Immature natural killer cell (primary cell): Measurements from ENCODE around the gene PLA2G4A. TPM values are rescaled to one million over a fixed set of nuclear protein-coding genes. Genes with fewer than 3 reads are reported as not detected.

Source experiments
- DNase-seq, 3 donors: peaks; one replicate each; pipeline ENCODE4 v3.0.0; 2022; ENCODE audit warnings: mixed read lengths in 1 of 3
- H3K27ac Mint-ChIP-seq, 6 donors: one replicate each; pipeline ENCODE4 v1.8.0; 2020; ENCODE audit warnings: mixed read lengths in 6 of 6, mild to moderate bottlenecking in 5 of 6, inconsistent platforms in 4 of 6, moderate library complexity in 3 of 6
- H3K27me3 Mint-ChIP-seq, 3 donors: one replicate each; pipeline ENCODE4 v1.8.0; 2020 to 2021; ENCODE audit warnings: low read depth in 3 of 3, mild to moderate bottlenecking in 3 of 3, mixed read lengths in 3 of 3, moderate library complexity in 3 of 3, inconsistent platforms in 1 of 3
- H3K36me3 Mint-ChIP-seq, 3 donors: one replicate each; pipeline ENCODE4 v1.8.0; 2020; ENCODE audit warnings: mixed read lengths in 3 of 3, inconsistent platforms in 2 of 3, mild to moderate bottlenecking in 2 of 3
- H3K4me1 Mint-ChIP-seq, 2 donors: one replicate each; pipeline ENCODE4 v1.8.0; 2020; ENCODE audit warnings: inconsistent platforms in 2 of 2, mild to moderate bottlenecking in 2 of 2, mixed read lengths in 2 of 2, moderate library complexity in 1 of 2
- H3K4me3 Mint-ChIP-seq, 5 donors: one replicate each; pipeline ENCODE4 v1.8.0; 2020; ENCODE audit warnings: mild to moderate bottlenecking in 5 of 5, mixed read lengths in 5 of 5, inconsistent platforms in 3 of 5, moderate library complexity in 3 of 5
- H3K9me3 Mint-ChIP-seq, 6 donors: one replicate each; pipeline ENCODE4 v1.8.0; 2020; ENCODE audit warnings: mild to moderate bottlenecking in 6 of 6, mixed read lengths in 6 of 6, inconsistent platforms in 4 of 6, moderate library complexity in 3 of 6
- polyA plus RNA-seq, 3 donors: library from polyadenylated mRNA; unstranded; fragments of 300-500 nt; fragmentation: Illumina TruSeq; gene quantifications; one replicate each; pipeline ENCODE4 v1.2.3, GENCODE V29; 2021

PLA2G4A gene
- polyA plus RNA-seq, 3 donors from 2014 or later, result not detected

GRCh38 chr1:186925881-186926669 lies 97.3 kb downstream of the PLA2G4A start:
- DNase-seq, result no peak
- H3K9me3 Mint-ChIP-seq, result peaks cover 0 to 9% (median 2%) of the 10 kb centered on the region in 6 donors
- no peak overlapping the region for H3K4me3 Mint-ChIP-seq
- H3K27ac Mint-ChIP-seq, result no peak overlapping the region
- peaks cover 0 to 9% of the 10 kb centered on the region in 2 donors for H3K4me1 Mint-ChIP-seq
- H3K27me3 Mint-ChIP-seq, result peaks cover 0 to 2% (median 0%) of the 10 kb centered on the region in 3 donors
- H3K36me3 Mint-ChIP-seq, result no peaks in the 10 kb centered on the region

GRCh38 chr1:186927884-186928283 lies 99.1 kb downstream of the PLA2G4A start:
- Mint-ChIP-seq H3K4me3 (no peak overlapping the region), H3K4me1 (no peaks in the 10 kb centered on the region), H3K27ac (no peak overlapping the region), H3K27me3 (peaks cover 0 to 2% (median 0%) of the 10 kb centered on the region in 3 donors), H3K36me3 (no peaks in the 10 kb centered on the region), H3K9me3 (peaks cover 0 to 9% (median 2%) of the 10 kb centered on the region in 6 donors)
- DNase-seq, result no peak

- no peak for DNase-seq
- Mint-ChIP-seq H3K4me3 (no peak overlapping the region), H3K9me3 (peaks cover 0 to 8% (median 1%) of the 10 kb centered on the region in 6 donors), H3K36me3 (no peaks in the 10 kb centered on the region), H3K4me1 (no peaks in the 10 kb centered on the region), H3K27ac (no peak overlapping the region), H3K27me3 (peaks cover 0 to under 1% (median 0%) of the 10 kb centered on the region in 3 donors)
These were observed 101.5 kb downstream of the PLA2G4A start for GRCh38 chr1:186930238-186930637.

GRCh38 chr1:186937016-186937670 lies 108.4 kb downstream of the PLA2G4A start:
- H3K4me3 Mint-ChIP-seq, result no peak overlapping the region
- H3K9me3 Mint-ChIP-seq, result peaks cover 0 to 20% (median under 1%) of the 10 kb centered on the region in 6 donors
- no peaks in the 10 kb centered on the region for H3K27me3 Mint-ChIP-seq
- no peak overlapping the region for H3K27ac Mint-ChIP-seq
- no peak for DNase-seq
- H3K36me3 Mint-ChIP-seq, result no peaks in the 10 kb centered on the region
- H3K4me1 Mint-ChIP-seq, result no peaks in the 10 kb centered on the region

- no peaks in the 10 kb centered on the region for H3K36me3 Mint-ChIP-seq
- H3K9me3 Mint-ChIP-seq, result peaks cover 0 to 16% (median 1%) of the 10 kb centered on the region in 6 donors
- no peak for DNase-seq
- H3K27ac Mint-ChIP-seq, result no peak overlapping the region
- no peak overlapping the region for H3K4me3 Mint-ChIP-seq
- H3K27me3 Mint-ChIP-seq, result no peaks in the 10 kb centered on the region
- H3K4me1 Mint-ChIP-seq, result no peaks in the 10 kb centered on the region
These were observed 115.3 kb downstream of the PLA2G4A start for GRCh38 chr1:186943891-186944686.

DNA sequence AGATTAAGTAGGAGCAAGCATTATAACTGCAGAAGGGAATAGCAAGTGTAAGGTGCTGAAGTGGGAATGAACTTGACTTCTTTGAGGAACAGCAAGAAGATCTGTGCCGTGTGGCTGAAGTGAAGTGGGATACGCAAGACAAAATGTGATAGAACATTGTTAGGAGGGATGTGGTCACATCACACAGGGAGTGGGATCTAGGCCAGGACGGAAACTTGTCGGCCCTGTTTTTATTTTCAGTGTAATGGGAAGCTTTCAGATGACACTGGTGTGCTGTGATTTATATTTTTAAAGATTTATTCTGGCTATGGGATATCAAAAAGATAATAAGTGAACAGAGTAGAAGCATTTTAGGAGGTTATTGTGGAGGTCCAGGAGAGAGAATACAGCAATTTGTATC lies 116.4 kb downstream of the PLA2G4A start:
- H3K9me3 Mint-ChIP-seq, result peaks cover 0 to 16% (median 1%) of the 10 kb centered on the region in 6 donors
- H3K36me3 Mint-ChIP-seq, result no peaks in the 10 kb centered on the region
- H3K27me3 Mint-ChIP-seq, result no peaks in the 10 kb centered on the region
- no peak overlapping the region for H3K4me3 Mint-ChIP-seq
- DNase-seq, result no peak
- no peak overlapping the region for H3K27ac Mint-ChIP-seq
- no peaks in the 10 kb centered on the region for H3K4me1 Mint-ChIP-seq

GRCh38 chr1:186948535-186948934 lies 119.8 kb downstream of the PLA2G4A start:
- no peak overlapping the region for H3K4me3 Mint-ChIP-seq
- H3K36me3 Mint-ChIP-seq, result no peaks in the 10 kb centered on the region
- no peak overlapping the region for H3K27ac Mint-ChIP-seq
- H3K27me3 Mint-ChIP-seq, result no peaks in the 10 kb centered on the region
- H3K9me3 Mint-ChIP-seq, result peaks cover 0 to 6% (median 1%) of the 10 kb centered on the region in 6 donors
- DNase-seq, result no peak
- no peaks in the 10 kb centered on the region for H3K4me1 Mint-ChIP-seq

DNA sequence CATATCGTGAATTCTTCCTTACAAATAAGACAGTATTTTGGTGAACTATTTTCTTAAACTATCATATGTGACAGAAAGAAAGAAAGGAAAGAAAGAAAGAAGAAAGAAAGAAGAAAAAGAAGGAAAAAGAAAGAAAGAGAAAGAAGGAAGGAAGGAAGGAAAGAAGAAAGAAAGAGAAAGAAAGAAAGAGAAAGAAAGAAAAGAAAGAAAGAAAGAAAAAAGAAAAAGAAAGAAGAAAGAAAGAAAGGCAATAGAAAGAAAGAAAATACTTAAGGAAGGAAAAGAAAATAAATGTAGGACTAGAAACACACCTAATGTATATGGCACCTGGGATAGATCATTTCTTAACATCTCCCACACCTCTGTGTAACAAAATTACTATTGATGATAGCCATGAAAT lies 120.4 kb downstream of the PLA2G4A start:
- H3K9me3 Mint-ChIP-seq, result peaks cover 0 to 6% (median 0%) of the 10 kb centered on the region in 6 donors
- H3K27me3 Mint-ChIP-seq, result no peaks in the 10 kb centered on the region
- H3K4me1 Mint-ChIP-seq, result no peaks in the 10 kb centered on the region
- H3K4me3 Mint-ChIP-seq, result no peak overlapping the region
- H3K36me3 Mint-ChIP-seq, result no peaks in the 10 kb centered on the region
- no peak overlapping the region for H3K27ac Mint-ChIP-seq
- DNase-seq, result no peak

DNA sequence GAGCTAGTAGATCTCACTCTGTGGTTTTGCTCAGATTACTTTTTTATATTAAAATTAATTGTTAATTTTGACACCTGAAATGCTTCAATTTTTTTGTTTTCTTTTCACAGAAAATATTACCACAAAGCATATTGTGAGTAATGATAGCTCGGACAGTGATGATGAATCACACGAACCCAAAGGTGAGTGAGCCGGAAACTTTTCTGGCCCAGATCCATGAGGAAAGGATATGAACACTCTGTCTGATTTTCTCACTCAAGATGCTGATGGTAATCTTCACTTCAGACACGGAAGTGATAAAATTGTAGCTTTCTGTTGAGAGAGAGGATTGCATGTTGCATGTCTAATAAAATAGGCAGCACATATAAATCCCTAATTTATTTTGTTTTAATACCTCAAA lies 121.8 kb downstream of the PLA2G4A start:
- H3K27ac Mint-ChIP-seq, result no peak overlapping the region
- H3K9me3 Mint-ChIP-seq, result peaks cover 0 to 5% (median 0%) of the 10 kb centered on the region in 6 donors
- peaks cover 0 to 1% (median 0%) of the 10 kb centered on the region in 3 donors for H3K27me3 Mint-ChIP-seq
- no peaks in the 10 kb centered on the region for H3K4me1 Mint-ChIP-seq
- no peaks in the 10 kb centered on the region for H3K36me3 Mint-ChIP-seq
- no peak for DNase-seq
- H3K4me3 Mint-ChIP-seq, result no peak overlapping the region

GRCh38 chr1:186953876-186954275 lies 125.1 kb downstream of the PLA2G4A start:
- Mint-ChIP-seq H3K27me3 (peaks cover 0 to 1% (median 0%) of the 10 kb centered on the region in 3 donors), H3K27ac (no peak overlapping the region), H3K4me3 (no peak overlapping the region), H3K9me3 (peaks cover 0 to 5% (median 0%) of the 10 kb centered on the region in 6 donors), H3K36me3 (no peaks in the 10 kb centered on the region), H3K4me1 (no peaks in the 10 kb centered on the region)
- no peak for DNase-seq

GRCh38 chr1:186957314-186957713 lies 128.6 kb downstream of the PLA2G4A start:
- Mint-ChIP-seq H3K27ac (no peak overlapping the region), H3K36me3 (no peaks in the 10 kb centered on the region), H3K27me3 (peaks cover 0 to 1% (median 0%) of the 10 kb centered on the region in 3 donors), H3K4me1 (no peaks in the 10 kb centered on the region), H3K4me3 (no peak overlapping the region), H3K9me3 (peaks cover 0 to 5% (median 0%) of the 10 kb centered on the region in 6 donors)
- DNase-seq, result no peak

- Mint-ChIP-seq H3K9me3 (peaks cover 0 to 5% (median 0%) of the 10 kb centered on the region in 6 donors), H3K27ac (no peak overlapping the region), H3K4me3 (no peak overlapping the region), H3K27me3 (peaks cover 0 to 1% (median 0%) of the 10 kb centered on the region in 3 donors), H3K36me3 (no peaks in the 10 kb centered on the region), H3K4me1 (no peaks in the 10 kb centered on the region)
- no peak for DNase-seq
These were observed 129.8 kb downstream of the PLA2G4A start for GRCh38 chr1:186958520-186958919.

- no peaks in the 10 kb centered on the region for H3K27me3 Mint-ChIP-seq
- no peaks in the 10 kb centered on the region for H3K4me1 Mint-ChIP-seq
- H3K27ac Mint-ChIP-seq, result no peak overlapping the region
- no peak for DNase-seq
- peaks cover 0 to 3% (median 0%) of the 10 kb centered on the region in 6 donors for H3K9me3 Mint-ChIP-seq
- no peak overlapping the region for H3K4me3 Mint-ChIP-seq
- no peaks in the 10 kb centered on the region for H3K36me3 Mint-ChIP-seq
These were observed 132.1 kb downstream of the PLA2G4A start for GRCh38 chr1:186960861-186961260.

- Mint-ChIP-seq H3K27ac (no peak overlapping the region), H3K4me1 (no peaks in the 10 kb centered on the region), H3K9me3 (peaks cover 0 to 3% (median 0%) of the 10 kb centered on the region in 6 donors), H3K27me3 (no peaks in the 10 kb centered on the region), H3K4me3 (no peak overlapping the region), H3K36me3 (no peaks in the 10 kb centered on the region)
- no peak for DNase-seq
These were observed 137.1 kb downstream of the PLA2G4A start for GRCh38 chr1:186965847-186966246.
